A549 (cell line): ENCODE results near the gene RAB11FIP4. TPM values are rescaled to one million over a fixed set of nuclear protein-coding genes. Genes with fewer than 3 reads are reported as not detected.

Experiments used
- ATAC-seq, 2 experiments: fragments of 200-7000 bp in 1 of 2; fragments of >200 bp in 1 of 2; cut with Nextera tagmentation in 1 of 2; cut with Tn5 transposase in 1 of 2; 3 replicates each; pipeline versions ENCODE4 v1.8.0 to v1.9.1; 2018 to 2020; ENCODE audit warnings: mild to moderate bottlenecking in 1 of 2, moderate library complexity in 1 of 2
- CTCF ChIA-PET: fragments of 300-600 bp; sonication (Branson Sonifier 250); formaldehyde crosslinking; extraction: SDS; loops from one replicate; lab custom pipeline; 2021; ENCODE audit warnings: antibody characterized with exemption, inconsistent platforms; lab: Yijun Ruan, JAX
- POLR2A ChIA-PET: fragments of 350-600 bp; formaldehyde crosslinking; extraction: SDS; loops from one replicate; lab custom pipeline; 2021; ENCODE audit warnings: antibody characterized with exemption, inconsistent platforms; lab: Yijun Ruan, JAX
- DNase-seq, 2 experiments: peaks; one replicate each; pipeline versions ENCODE4 v3.0.0 to v3.0.0-alpha.2; 2011 to 2016; ENCODE audit warnings: low read depth in 1 of 2, low spot score in 1 of 2
- FAIRE-seq: peaks from 2 replicates; lab custom pipeline; 2011; peaks lifted over from hg19 to GRCh38; lab: Jason Lieb, UNC
- H3K27ac ChIP-seq, 2 experiments: fragments of >200 bp; sonication (Bioruptor Twin); formaldehyde crosslinking; 3 replicates each; pipeline ENCODE4 v1.5.1; 2016 to 2017
- H3K4me1 ChIP-seq: fragments of >200 bp; sonication (Bioruptor Twin); formaldehyde crosslinking; 3 replicates; pipeline ENCODE4 v1.6.1; 2016
- H3K4me2 ChIP-seq: fragments of >200 bp; sonication (Bioruptor Twin); formaldehyde crosslinking; 3 replicates; pipeline ENCODE4 v1.6.1; 2016
- H3K4me3 ChIP-seq: fragments of >200 bp; sonication (Bioruptor Twin); formaldehyde crosslinking; 3 replicates; pipeline ENCODE4 v1.5.1; 2016
- H3K9me3 ChIP-seq: fragments of >200 bp; sonication (Bioruptor Twin); formaldehyde crosslinking; 3 replicates; pipeline ENCODE4 v1.6.1; 2016
- BCL3 ChIP-seq: fragments of >200 bp; sonication (Bioruptor Twin); formaldehyde crosslinking; IDR thresholded peaks from 3 replicates; pipeline ENCODE4 v1.6.1; 2016
- CBX2 ChIP-seq: fragments of 200-600 bp; sonication (generic); IDR thresholded peaks from 2 replicates; pipeline ENCODE4 v1.6.1; 2016; ENCODE audit warnings: low read depth, mild to moderate bottlenecking, borderline replicate concordance
- CEBPB ChIP-seq, 2 experiments: fragments of >200 bp in 1 of 2; sonication (Bioruptor Twin) in 1 of 2; formaldehyde crosslinking in 1 of 2; IDR thresholded peaks; 2 replicates each; pipeline ENCODE4 v1.6.1; 2012 to 2016
- CHD4 ChIP-seq: fragments of 200-600 bp; sonication (generic); IDR thresholded peaks from 2 replicates; pipeline ENCODE4 v1.6.1; 2016; ENCODE audit warnings: antibody characterized with exemption, mild to moderate bottlenecking, borderline replicate concordance
- EP300 ChIP-seq, 2 experiments: fragments of >200 bp; sonication (Bioruptor Twin); formaldehyde crosslinking; IDR thresholded peaks; 2 replicates in 1 of 2; 3 replicates in 1 of 2; pipeline ENCODE4 v1.6.1; 2016 to 2017
- GATA3 ChIP-seq: IDR thresholded peaks from 2 replicates; pipeline ENCODE4 v1.6.1; 2012; ENCODE audit warnings: borderline replicate concordance
- HES2 ChIP-seq: fragments of >200 bp; sonication (Bioruptor Twin); formaldehyde crosslinking; IDR thresholded peaks from 2 replicates; pipeline ENCODE4 v1.6.1; 2016
- HEYL ChIP-seq: fragments of 250-450 bp; sonication (Bioruptor Pico); IDR thresholded peaks from 2 replicates; pipeline ENCODE4 v1.8.0; 2021; ENCODE audit warnings: mild to moderate bottlenecking, moderate library complexity
- HMGXB4 ChIP-seq: fragments of 250-450 bp; sonication (Bioruptor Pico); IDR thresholded peaks from 2 replicates; pipeline ENCODE4 v1.5.0; 2021; ENCODE audit warnings: mild to moderate bottlenecking, moderate library complexity, borderline replicate concordance
- HOXA7 ChIP-seq: fragments of 250-450 bp; sonication (Bioruptor Pico); IDR thresholded peaks from 2 replicates; pipeline ENCODE4 v1.5.0; 2020; ENCODE audit warnings: mild to moderate bottlenecking, moderate library complexity
- HOXB13 ChIP-seq: fragments of 250-450 bp; sonication (Bioruptor Pico); IDR thresholded peaks from 2 replicates; pipeline ENCODE4 v1.5.0; 2020; ENCODE audit warnings: low read depth, mild to moderate bottlenecking, moderate library complexity
- JUN ChIP-seq, 2 experiments: fragments of >200 bp; sonication (Bioruptor Twin); formaldehyde crosslinking; IDR thresholded peaks; 2 replicates in 1 of 2; 3 replicates in 1 of 2; pipeline ENCODE4 v1.6.1; 2016 to 2017
- KDM1A ChIP-seq: fragments of 200-600 bp; sonication (generic); IDR thresholded peaks from 2 replicates; pipeline ENCODE4 v1.6.1; 2016; ENCODE audit warnings: low read depth, mild to moderate bottlenecking
- MYC ChIP-seq: IDR thresholded peaks from 2 replicates; pipeline ENCODE4 v1.6.1; 2012; ENCODE audit warnings: mild to moderate bottlenecking, inconsistent platforms, low read length, improper control_type of control experiment, borderline replicate concordance
- NR3C1 ChIP-seq: fragments of >200 bp; sonication (Bioruptor Twin); formaldehyde crosslinking; IDR thresholded peaks from 3 replicates; pipeline ENCODE4 v1.6.1; 2017
- PHF8 ChIP-seq: fragments of 200-600 bp; sonication (generic); IDR thresholded peaks from 2 replicates; pipeline ENCODE4 v1.6.1; 2016; ENCODE audit warnings: low read depth, mild to moderate bottlenecking, antibody characterized with exemption, moderate library complexity, borderline replicate concordance
- RAD21 ChIP-seq, 2 experiments: fragments of >200 bp in 1 of 2; sonication (Bioruptor Twin) in 1 of 2; formaldehyde crosslinking in 1 of 2; IDR thresholded peaks in 1 of 2; conservative IDR thresholded peaks in 1 of 2; 2 replicates in 1 of 2; 3 replicates in 1 of 2; pipeline ENCODE4 v1.6.1; 2012 to 2018; ENCODE audit warnings: inconsistent platforms in 1 of 2
- RCOR1 ChIP-seq: fragments of 150-350 bp; IDR thresholded peaks from 2 replicates; pipeline ENCODE4 v1.6.1; 2014; ENCODE audit warnings: antibody characterized with exemption, low read length, low read depth
- RNF2 ChIP-seq: fragments of 200-600 bp; sonication (generic); IDR thresholded peaks from 2 replicates; pipeline ENCODE4 v1.6.1; 2016; ENCODE audit warnings: low read depth, mild to moderate bottlenecking, antibody characterized with exemption, moderate library complexity, borderline replicate concordance
- SMC3 ChIP-seq: fragments of >200 bp; sonication (Bioruptor Twin); formaldehyde crosslinking; IDR thresholded peaks from 3 replicates; pipeline ENCODE4 v1.6.1; 2018; ENCODE audit warnings: inconsistent platforms
- TFCP2L1 ChIP-seq: fragments of 250-450 bp; sonication (Bioruptor Pico); IDR thresholded peaks from 2 replicates; pipeline ENCODE4 v1.5.0; 2021; ENCODE audit warnings: mild to moderate bottlenecking
- ZC3H11A ChIP-seq: fragments of 450-650 bp; IDR thresholded peaks from 2 replicates; pipeline ENCODE4 v1.6.1; 2014; ENCODE audit warnings: antibody characterized with exemption, mild to moderate bottlenecking
- WGBS: methylation state at CpG from one replicate; pipeline ENCODE4 v1.1.6; 2017; ENCODE audit errors: missing lambda C conversion rate; 5-methylcytosine and 5-hydroxymethylcytosine counted together
- polyA plus RNA-seq, 4 experiments: library from polyadenylated mRNA; depleted of rRNA in 3 of 4; stranded (reverse); fragments of >200 nt; fragmentation: RNase III in 1 of 4; extraction: RNeasy Plus Mini Kit Qiagen cat#74134 plus additional on column Dnase treatment in 1 of 4; gene quantifications; 2 replicates in 3 of 4; 3 replicates in 1 of 4; pipeline ENCODE4 v1.2.3, GENCODE V29; 2011 to 2017
- TF ChIP-seq, protein P1 (sequence below): IDR thresholded peaks from 2 replicates; pipeline ENCODE4 v1.6.1; 2012
- TF ChIP-seq, protein P2 (sequence below): fragments of 200-600 bp; sonication (generic); IDR thresholded peaks from 2 replicates; pipeline ENCODE4 v1.6.1; 2016; ENCODE audit warnings: antibody characterized with exemption, mild to moderate bottlenecking, moderate library complexity
- TF ChIP-seq, protein P3 (sequence below): IDR thresholded peaks from 2 replicates; pipeline ENCODE4 v1.6.1; 2012

Gene RAB11FIP4
- polyA plus RNA-seq, 2 of the 4 experiments (the other 2 are of a cell fraction) = 1.9 to 3.5 TPM

DNA sequence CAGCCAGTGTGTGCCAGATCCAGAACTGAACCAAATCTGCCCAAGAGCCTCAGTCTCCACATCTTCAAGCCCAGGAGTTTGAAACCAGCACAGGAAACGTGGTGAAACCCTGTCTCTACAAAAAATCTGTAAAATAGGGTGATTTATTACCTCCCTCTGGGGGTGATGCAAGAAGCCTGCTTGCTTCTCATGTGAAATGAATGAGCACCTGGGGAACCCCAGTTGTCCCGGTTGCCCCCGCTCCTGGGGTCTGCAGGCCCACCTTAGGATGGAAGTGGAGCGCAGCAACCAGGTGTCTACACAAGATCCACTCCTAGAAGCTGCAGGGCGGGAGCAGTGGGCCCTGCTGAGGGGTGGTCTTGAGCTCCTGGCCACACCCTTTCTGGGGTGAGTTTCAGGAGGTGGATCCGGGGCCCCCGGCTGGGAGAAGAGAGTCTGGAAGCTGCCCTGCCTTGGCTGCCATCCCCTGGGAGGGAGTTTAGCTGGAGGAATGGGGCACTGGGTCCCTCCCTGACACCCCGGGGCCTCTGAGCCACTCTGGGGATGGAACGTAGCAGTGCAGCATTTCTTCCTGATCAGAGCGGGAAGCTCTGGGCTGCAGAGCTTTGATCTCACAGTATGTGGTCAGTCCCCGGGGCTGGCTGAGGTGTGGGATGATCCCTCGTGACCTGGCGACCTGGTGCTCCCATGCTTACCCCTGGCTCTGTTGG, 117.8 kb downstream of the RAB11FIP4 start:
- WGBS = 61% methylated on average over 13 of the region's 13 CpGs
- DNase-seq (no peak), FAIRE-seq (no peak), ATAC-seq (no peak)
- H3K27ac ChIP-seq = no peak overlapping the region
- TF ChIP-seq RCOR1 (no peak), HOXA7 (CRISPR knock-in tag) (no peak), HEYL (CRISPR knock-in tag) (no peak), TFCP2L1 (CRISPR knock-in tag) (no peak), KDM1A (no peak), ZC3H11A (no peak), HES2 (no peak), NR3C1 (no peak), GATA3 (no peak), MYC (no peak), SMC3 (no peak), HOXB13 (CRISPR knock-in tag) (no peak), RAD21 (conservative IDR thresholded peaks at IDR 0.05 in 1 of 2, IDR thresholded peaks at IDR 0.05 in 1 of 2) (no peak), EP300 (IDR thresholded peaks at IDR 0.05) (no peak), CEBPB (IDR thresholded peaks at IDR 0.05) (no peak)
- TF ChIP-seq, protein P1, sequence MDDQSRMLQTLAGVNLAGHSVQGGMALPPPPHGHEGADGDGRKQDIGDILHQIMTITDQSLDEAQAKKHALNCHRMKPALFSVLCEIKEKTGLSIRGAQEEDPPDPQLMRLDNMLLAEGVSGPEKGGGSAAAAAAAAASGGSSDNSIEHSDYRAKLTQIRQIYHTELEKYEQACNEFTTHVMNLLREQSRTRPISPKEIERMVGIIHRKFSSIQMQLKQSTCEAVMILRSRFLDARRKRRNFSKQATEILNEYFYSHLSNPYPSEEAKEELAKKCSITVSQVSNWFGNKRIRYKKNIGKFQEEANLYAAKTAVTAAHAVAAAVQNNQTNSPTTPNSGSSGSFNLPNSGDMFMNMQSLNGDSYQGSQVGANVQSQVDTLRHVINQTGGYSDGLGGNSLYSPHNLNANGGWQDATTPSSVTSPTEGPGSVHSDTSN = no peak
- TF ChIP-seq, protein P2, sequence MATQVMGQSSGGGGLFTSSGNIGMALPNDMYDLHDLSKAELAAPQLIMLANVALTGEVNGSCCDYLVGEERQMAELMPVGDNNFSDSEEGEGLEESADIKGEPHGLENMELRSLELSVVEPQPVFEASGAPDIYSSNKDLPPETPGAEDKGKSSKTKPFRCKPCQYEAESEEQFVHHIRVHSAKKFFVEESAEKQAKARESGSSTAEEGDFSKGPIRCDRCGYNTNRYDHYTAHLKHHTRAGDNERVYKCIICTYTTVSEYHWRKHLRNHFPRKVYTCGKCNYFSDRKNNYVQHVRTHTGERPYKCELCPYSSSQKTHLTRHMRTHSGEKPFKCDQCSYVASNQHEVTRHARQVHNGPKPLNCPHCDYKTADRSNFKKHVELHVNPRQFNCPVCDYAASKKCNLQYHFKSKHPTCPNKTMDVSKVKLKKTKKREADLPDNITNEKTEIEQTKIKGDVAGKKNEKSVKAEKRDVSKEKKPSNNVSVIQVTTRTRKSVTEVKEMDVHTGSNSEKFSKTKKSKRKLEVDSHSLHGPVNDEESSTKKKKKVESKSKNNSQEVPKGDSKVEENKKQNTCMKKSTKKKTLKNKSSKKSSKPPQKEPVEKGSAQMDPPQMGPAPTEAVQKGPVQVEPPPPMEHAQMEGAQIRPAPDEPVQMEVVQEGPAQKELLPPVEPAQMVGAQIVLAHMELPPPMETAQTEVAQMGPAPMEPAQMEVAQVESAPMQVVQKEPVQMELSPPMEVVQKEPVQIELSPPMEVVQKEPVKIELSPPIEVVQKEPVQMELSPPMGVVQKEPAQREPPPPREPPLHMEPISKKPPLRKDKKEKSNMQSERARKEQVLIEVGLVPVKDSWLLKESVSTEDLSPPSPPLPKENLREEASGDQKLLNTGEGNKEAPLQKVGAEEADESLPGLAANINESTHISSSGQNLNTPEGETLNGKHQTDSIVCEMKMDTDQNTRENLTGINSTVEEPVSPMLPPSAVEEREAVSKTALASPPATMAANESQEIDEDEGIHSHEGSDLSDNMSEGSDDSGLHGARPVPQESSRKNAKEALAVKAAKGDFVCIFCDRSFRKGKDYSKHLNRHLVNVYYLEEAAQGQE = no peak
- ChIA-PET POLR2A (no interaction called here), CTCF (interaction anchor here (1.0 to 11.1 kb wide), 10 partner anchors 10 to 333 kb away, joined by 3 to 172 read pairs (median 8); no protein-coding TSS in a partner anchor)
- H3K4me1 ChIP-seq = no peaks in the 10 kb centered on the region
- H3K4me2 ChIP-seq = no peak overlapping the region
- no peaks in the 10 kb centered on the region for H3K9me3 ChIP-seq
- no peak overlapping the region for H3K4me3 ChIP-seq

DNA sequence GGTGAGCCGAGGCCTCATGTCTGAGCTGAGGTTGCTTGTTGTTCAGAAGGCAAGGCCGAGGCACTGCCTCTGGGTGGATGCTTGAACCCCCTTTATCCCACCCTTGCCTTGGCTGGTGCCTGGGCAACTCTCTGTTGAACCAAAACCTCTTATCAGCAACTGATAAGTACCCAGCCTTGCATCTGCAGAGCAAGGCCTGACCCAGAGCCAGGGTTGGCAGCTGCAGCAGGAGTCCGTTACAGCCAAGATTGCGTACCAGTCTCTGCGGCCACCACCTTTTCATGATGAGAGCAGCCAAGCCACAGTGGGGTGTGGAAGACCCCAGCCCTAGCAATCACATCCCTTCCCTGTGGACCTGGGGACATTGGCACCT, 118.3 kb downstream of the RAB11FIP4 start:
- no peak overlapping the region for H3K4me3 ChIP-seq
- H3K27ac ChIP-seq = no peak overlapping the region
- CTCF ChIA-PET = interaction anchor here (1.0 to 11.1 kb wide), 10 partner anchors 10 to 332 kb away, joined by 3 to 172 read pairs (median 8); no protein-coding TSS in a partner anchor
- 88% methylated on average over 5 of the region's 5 CpGs for WGBS
- DNase-seq (no peak), ATAC-seq (no peak), FAIRE-seq (no peak)
- H3K4me1 ChIP-seq = no peaks in the 10 kb centered on the region
- H3K9me3 ChIP-seq = no peaks in the 10 kb centered on the region
- POLR2A ChIA-PET = no interaction called here
- TF ChIP-seq CBX2 (no peak), RNF2 (no peak), BCL3 (no peak), HES2 (no peak), HMGXB4 (CRISPR knock-in tag) (no peak), RAD21 (conservative IDR thresholded peaks at IDR 0.05 in 1 of 2, IDR thresholded peaks at IDR 0.05 in 1 of 2) (no peak), PHF8 (no peak), CHD4 (no peak), EP300 (IDR thresholded peaks at IDR 0.05) (no peak), JUN (IDR thresholded peaks at IDR 0.05) (no peak)
- TF ChIP-seq, protein P3, sequence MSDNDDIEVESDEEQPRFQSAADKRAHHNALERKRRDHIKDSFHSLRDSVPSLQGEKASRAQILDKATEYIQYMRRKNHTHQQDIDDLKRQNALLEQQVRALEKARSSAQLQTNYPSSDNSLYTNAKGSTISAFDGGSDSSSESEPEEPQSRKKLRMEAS = no peak
- H3K4me2 ChIP-seq = no peak overlapping the region
